HepG2 (cell line): Measurements from ENCODE around the gene ZNF343. TPM values are rescaled to one million over a fixed set of nuclear protein-coding genes. Genes with fewer than 3 reads are reported as not detected.

Experiments used
- ATM ChIP-seq: fragments of 450-650 bp; IDR thresholded peaks from 2 replicates; pipeline ENCODE4 v1.7.1; 2017; ENCODE audit warnings: mild to moderate bottlenecking, borderline replicate concordance
- BHLHE40 ChIP-seq: IDR thresholded peaks from 2 replicates; pipeline ENCODE4 v1.6.1; 2011; ENCODE audit warnings: low read length, improper control_type of control experiment
- CBX5 ChIP-seq: sonication (generic); formaldehyde crosslinking; IDR thresholded peaks from 2 replicates; pipeline ENCODE4 v1.4.0; 2020; ENCODE audit warnings: missing genetic modification reagents, borderline replicate concordance
- CENPX ChIP-seq: sonication (generic); formaldehyde crosslinking; IDR thresholded peaks from 2 replicates; pipeline ENCODE4 v1.9.0; 2021; ENCODE audit warnings: mild to moderate bottlenecking, missing genetic modification reagents, moderate library complexity
- HMG20A ChIP-seq: IDR thresholded peaks from 2 replicates; pipeline ENCODE4 v1.6.1; 2016; ENCODE audit warnings: borderline replicate concordance
- KMT2A ChIP-seq: sonication (generic); formaldehyde crosslinking; IDR thresholded peaks from 2 replicates; pipeline ENCODE4 v1.4.0; 2020; ENCODE audit warnings: missing genetic modification reagents
- MBNL3 ChIP-seq: fragments of 250-450 bp; sonication (Bioruptor Pico); conservative IDR thresholded peaks from 2 replicates; pipeline ENCODE4 v1.8.0; 2022; ENCODE audit warnings: mild to moderate bottlenecking, inconsistent platforms
- NFATC3 ChIP-seq: sonication (generic); formaldehyde crosslinking; IDR thresholded peaks from 2 replicates; pipeline ENCODE4 v1.5.1; 2020; ENCODE audit warnings: mild to moderate bottlenecking, missing genetic modification reagents
- NR2F1 ChIP-seq, 2 experiments: fragments of 450-650 bp in 1 of 2; formaldehyde crosslinking in 1 of 2; IDR thresholded peaks; 2 replicates each; pipeline versions ENCODE4 v1.5.0 to v1.6.1; 2016 to 2020; ENCODE audit warnings: mild to moderate bottlenecking in 1 of 2, missing compliant biosample characterization in 1 of 2, missing genetic modification reagents in 1 of 2, moderate library complexity in 1 of 2
- REPIN1 ChIP-seq: sonication (generic); formaldehyde crosslinking; IDR thresholded peaks from 2 replicates; pipeline ENCODE4 v1.8.0; 2022; ENCODE audit warnings: missing genetic modification reagents, low read depth, mild to moderate bottlenecking, borderline replicate concordance
- SIN3A ChIP-seq: IDR thresholded peaks from 2 replicates; pipeline ENCODE4 v1.6.1; 2011; ENCODE audit warnings: low read depth, mild to moderate bottlenecking, control low read depth, low read length, borderline replicate concordance
- SPEN ChIP-seq: sonication (generic); formaldehyde crosslinking; IDR thresholded peaks from 2 replicates; pipeline ENCODE4 v1.5.1; 2020; ENCODE audit warnings: low read depth, mild to moderate bottlenecking, missing genetic modification reagents
- TCF12 ChIP-seq, 2 experiments: fragments of 450-650 bp in 1 of 2; sonication (generic) in 1 of 2; formaldehyde crosslinking in 1 of 2; IDR thresholded peaks; 2 replicates each; pipeline versions ENCODE4 v1.6.1 to v1.8.0; 2017 to 2022; ENCODE audit warnings: antibody characterized with exemption in 1 of 2, mild to moderate bottlenecking in 1 of 2, missing genetic modification reagents in 1 of 2, moderate library complexity in 1 of 2
- TFDP1 ChIP-seq: IDR thresholded peaks from 2 replicates; pipeline ENCODE4 v1.6.1; 2016; ENCODE audit warnings: missing compliant biosample characterization, missing genetic modification reagents, borderline replicate concordance
- ZBTB43 ChIP-seq: sonication (generic); formaldehyde crosslinking; conservative IDR thresholded peaks from 2 replicates; pipeline ENCODE4 v1.4.0; 2020; ENCODE audit warnings: missing genetic modification reagents
- ZNF225 ChIP-seq: sonication (generic); formaldehyde crosslinking; IDR thresholded peaks from 2 replicates; pipeline ENCODE4 v1.4.0; 2020; ENCODE audit warnings: mild to moderate bottlenecking, missing genetic modification reagents
- ZNF235 ChIP-seq: sonication (generic); formaldehyde crosslinking; IDR thresholded peaks from 2 replicates; pipeline ENCODE4 v1.8.1; 2023; ENCODE audit warnings: mild to moderate bottlenecking, missing genetic modification reagents, borderline replicate concordance
- ZNF317 ChIP-seq: sonication (generic); formaldehyde crosslinking; IDR thresholded peaks from 2 replicates; pipeline ENCODE4 v1.5.0; 2020; ENCODE audit warnings: mild to moderate bottlenecking, missing genetic modification reagents
- ZNF326 ChIP-seq: sonication (generic); formaldehyde crosslinking; IDR thresholded peaks from 2 replicates; pipeline ENCODE4 v1.4.0; 2020; ENCODE audit warnings: missing genetic modification reagents, borderline replicate concordance
- ZNF496 ChIP-seq: sonication (generic); formaldehyde crosslinking; IDR thresholded peaks from 2 replicates; pipeline ENCODE4 v1.8.1; 2023; ENCODE audit warnings: mild to moderate bottlenecking, moderate library complexity, missing genetic modification reagents; ENCODE audit not compliant: insufficient replicate concordance
- ZNF549 ChIP-seq: sonication (generic); formaldehyde crosslinking; IDR thresholded peaks from 2 replicates; pipeline ENCODE4 v1.5.0; 2020; ENCODE audit warnings: missing genetic modification reagents
- ZNF569 ChIP-seq: sonication (generic); formaldehyde crosslinking; IDR thresholded peaks from 2 replicates; pipeline ENCODE4 v1.5.0; 2020; ENCODE audit warnings: mild to moderate bottlenecking, missing genetic modification reagents, moderate library complexity, borderline replicate concordance
- ZNF639 ChIP-seq: conservative IDR thresholded peaks from 2 replicates; pipeline ENCODE4 v1.6.1; 2018; ENCODE audit warnings: missing genetic modification reagents
- ZNF703 ChIP-seq: sonication (generic); formaldehyde crosslinking; IDR thresholded peaks from 2 replicates; pipeline ENCODE4 v1.5.1; 2020; ENCODE audit warnings: missing genetic modification reagents, mild to moderate bottlenecking, moderate library complexity, borderline replicate concordance
- ZNF768 ChIP-seq: sonication (generic); formaldehyde crosslinking; IDR thresholded peaks from 2 replicates; pipeline ENCODE4 v1.4.0; 2020; ENCODE audit warnings: missing genetic modification reagents
- ZNF792 ChIP-seq: IDR thresholded peaks from 2 replicates; pipeline ENCODE4 v1.6.1; 2016
- polyA plus RNA-seq, 8 experiments: library from polyadenylated mRNA; depleted of rRNA in 3 of 8; stranded (reverse) in 7 of 8; unstranded in 1 of 8; fragments of >200 nt; fragmentation: Illumina TruSeq in 4 of 8; extraction: Trizol in 4 of 8; gene quantifications; 2 replicates each; pipeline versions ENCODE4 v1.2.1 to v1.2.3, GENCODE V29; 2011 to 2016; ENCODE audit warnings: low read depth in 4 of 8, missing spikeins in 1 of 8, mixed read lengths in 1 of 8; ENCODE audit not compliant: insufficient read depth in 1 of 8
- total RNA-seq, 5 experiments: library from RNA; depleted of rRNA; stranded (reverse); fragments of >200 nt; fragmentation: Illumina TruSeq; extraction: Trizol; gene quantifications; 2 replicates each; pipeline ENCODE4 v1.2.3, GENCODE V29; 2016; ENCODE audit warnings: low read depth in 1 of 5

ZNF343 gene
- total and polyA plus RNA-seq, 2 of the 13 experiments (the other 11 are each of a cell fraction or from before 2014, with no cell fraction given): 16.4 to 22.1 TPM

- TF ChIP-seq ZNF235 (CRISPR knock-in tag): no peak; the same call in 1 of the 2 replicates
- TF ChIP-seq ZNF768 (CRISPR knock-in tag): peak; percentile 75; the same call in 1 of the 2 replicates
- no peak for TF ChIP-seq CENPX (CRISPR knock-in tag)
- peak; percentile 74; the same call in 1 of the 2 replicates for TF ChIP-seq SIN3A
- TF ChIP-seq ZNF792: no peak; the same call in 1 of the 2 replicates
- TF ChIP-seq ZNF317 (CRISPR knock-in tag): peak; percentile 52; the same call in 1 of the 2 replicates
- no peak for TF ChIP-seq HMG20A (CRISPR knock-in tag)
- TF ChIP-seq SPEN: peak; percentile 80
- TF ChIP-seq ATM: no peak
- no peak for TF ChIP-seq ZNF225 (CRISPR knock-in tag)
- no peak for TF ChIP-seq ZNF639 (CRISPR knock-in tag)
- no peak; a peak in 1 of 4 replicates for TF ChIP-seq NR2F1 (CRISPR knock-in tag; IDR thresholded peaks at IDR 0.05)
- TF ChIP-seq ZNF549: no peak
- no peak for TF ChIP-seq NFATC3 (CRISPR knock-in tag)
- no peak; the same call in 1 of the 2 replicates for TF ChIP-seq REPIN1 (CRISPR knock-in tag)
- TF ChIP-seq TFDP1 (CRISPR knock-in tag): peak; percentile 64; the same call in 1 of the 2 replicates
- no peak for TF ChIP-seq ZNF569 (CRISPR knock-in tag)
- no peak for TF ChIP-seq ZNF703 (CRISPR knock-in tag)
- TF ChIP-seq CBX5 (CRISPR knock-in tag): 0 out of 2 replicates have a peak, but pooled peaks have one; percentile 19
- TF ChIP-seq ZNF496 (CRISPR knock-in tag): no peak
- TF ChIP-seq MBNL3 (CRISPR knock-in tag): no peak
- no peak for TF ChIP-seq KMT2A
- TF ChIP-seq BHLHE40: 0 out of 2 replicates have a peak, but pooled peaks have one; percentile 20
- no peak for TF ChIP-seq TCF12 (IDR thresholded peaks at IDR 0.05)
- TF ChIP-seq TCF12 (CRISPR knock-in tag; IDR thresholded peaks at IDR 0.05): no peak
- TF ChIP-seq ZBTB43 (CRISPR knock-in tag): no peak
- TF ChIP-seq ZNF326 (CRISPR knock-in tag): no peak
These were observed 15.4 kb upstream of the ZNF343 start (continued) for GRCh38 chr20:2523919-2524708.
